Measurements from ENCODE around the gene KRT25.

KRT25 gene

DNA sequence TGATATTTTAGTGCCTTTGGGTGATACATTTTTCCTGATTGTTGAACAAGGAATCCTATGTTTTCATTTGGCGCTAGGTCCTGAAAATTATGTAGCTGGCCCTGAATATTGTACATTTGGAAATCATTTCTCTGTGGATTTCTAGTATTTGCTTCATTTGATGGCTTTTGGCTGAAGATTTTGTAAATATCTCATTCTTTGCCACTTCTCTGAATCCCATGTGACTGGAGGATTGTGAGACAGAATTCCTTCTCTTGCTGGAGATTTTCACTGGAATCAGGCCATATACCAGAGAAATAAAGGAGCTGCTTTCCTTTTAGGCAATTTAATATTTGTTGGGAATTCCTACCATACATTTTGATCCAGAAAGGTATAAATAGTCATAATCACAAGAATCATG is 36.0 kb upstream of the KRT25 start:
- H3K4me3 ChIP-seq (ENCODE audit: low read depth, low read length), result no peak overlapping the region
- no peak for DNase-seq (ENCODE audit: low read depth)
- TF ChIP-seq MYC (IDR thresholded peaks at IDR 0.05; ENCODE audit: low read depth, low read length), result no peak
- TF ChIP-seq POLR2A (IDR thresholded peaks at IDR 0.05; ENCODE audit: extremely low read depth, insufficient read length), result no peak
- TF ChIP-seq, protein P1, sequence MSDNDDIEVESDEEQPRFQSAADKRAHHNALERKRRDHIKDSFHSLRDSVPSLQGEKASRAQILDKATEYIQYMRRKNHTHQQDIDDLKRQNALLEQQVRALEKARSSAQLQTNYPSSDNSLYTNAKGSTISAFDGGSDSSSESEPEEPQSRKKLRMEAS (IDR thresholded peaks at IDR 0.05; ENCODE audit: low read depth, low read length), result no peak
- TF ChIP-seq, protein P2, sequence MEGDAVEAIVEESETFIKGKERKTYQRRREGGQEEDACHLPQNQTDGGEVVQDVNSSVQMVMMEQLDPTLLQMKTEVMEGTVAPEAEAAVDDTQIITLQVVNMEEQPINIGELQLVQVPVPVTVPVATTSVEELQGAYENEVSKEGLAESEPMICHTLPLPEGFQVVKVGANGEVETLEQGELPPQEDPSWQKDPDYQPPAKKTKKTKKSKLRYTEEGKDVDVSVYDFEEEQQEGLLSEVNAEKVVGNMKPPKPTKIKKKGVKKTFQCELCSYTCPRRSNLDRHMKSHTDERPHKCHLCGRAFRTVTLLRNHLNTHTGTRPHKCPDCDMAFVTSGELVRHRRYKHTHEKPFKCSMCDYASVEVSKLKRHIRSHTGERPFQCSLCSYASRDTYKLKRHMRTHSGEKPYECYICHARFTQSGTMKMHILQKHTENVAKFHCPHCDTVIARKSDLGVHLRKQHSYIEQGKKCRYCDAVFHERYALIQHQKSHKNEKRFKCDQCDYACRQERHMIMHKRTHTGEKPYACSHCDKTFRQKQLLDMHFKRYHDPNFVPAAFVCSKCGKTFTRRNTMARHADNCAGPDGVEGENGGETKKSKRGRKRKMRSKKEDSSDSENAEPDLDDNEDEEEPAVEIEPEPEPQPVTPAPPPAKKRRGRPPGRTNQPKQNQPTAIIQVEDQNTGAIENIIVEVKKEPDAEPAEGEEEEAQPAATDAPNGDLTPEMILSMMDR (IDR thresholded peaks at IDR 0.05; ENCODE audit: low read depth, low read length), result no peak

DNA sequence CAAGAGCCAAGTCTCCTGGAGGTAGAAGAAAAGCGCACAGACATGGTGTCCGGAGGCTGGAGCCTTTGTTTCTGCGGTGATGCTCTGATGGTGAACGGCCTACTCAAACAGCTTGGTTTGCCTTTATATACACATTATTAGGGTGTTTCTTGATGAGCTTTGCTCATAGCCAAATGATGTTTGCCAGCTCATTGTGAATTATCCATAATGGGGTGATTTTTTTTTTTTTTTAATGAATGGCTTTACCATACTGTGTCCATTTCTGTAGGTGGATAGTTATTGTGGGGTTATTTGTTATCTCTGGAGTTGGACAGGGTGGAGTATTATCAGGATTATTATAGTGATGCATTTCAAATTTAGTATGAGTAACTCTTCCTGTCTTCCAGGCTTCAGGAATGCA is 27.3 kb upstream of the KRT25 start, which contains the start of gene KRT27:
KRT27 (minus strand) TSS at position 101 of the 400 bp plus-strand sequence; CDS start at position 44, 57 bp downstream.
- H3K4me3 ChIP-seq (ENCODE audit: low read depth, low read length), result no peak within 1 kb of the TSS
- DNase-seq (ENCODE audit: low read depth), result no peak
- TF ChIP-seq, protein P1 (IDR thresholded peaks at IDR 0.05; ENCODE audit: low read depth, low read length), result no peak
- TF ChIP-seq MYC (IDR thresholded peaks at IDR 0.05; ENCODE audit: low read depth, low read length) (no peak), POLR2A (IDR thresholded peaks at IDR 0.05; ENCODE audit: extremely low read depth, insufficient read length) (no peak)
- TF ChIP-seq, protein P2 (IDR thresholded peaks at IDR 0.05; ENCODE audit: low read depth, low read length), result no peak

DNA sequence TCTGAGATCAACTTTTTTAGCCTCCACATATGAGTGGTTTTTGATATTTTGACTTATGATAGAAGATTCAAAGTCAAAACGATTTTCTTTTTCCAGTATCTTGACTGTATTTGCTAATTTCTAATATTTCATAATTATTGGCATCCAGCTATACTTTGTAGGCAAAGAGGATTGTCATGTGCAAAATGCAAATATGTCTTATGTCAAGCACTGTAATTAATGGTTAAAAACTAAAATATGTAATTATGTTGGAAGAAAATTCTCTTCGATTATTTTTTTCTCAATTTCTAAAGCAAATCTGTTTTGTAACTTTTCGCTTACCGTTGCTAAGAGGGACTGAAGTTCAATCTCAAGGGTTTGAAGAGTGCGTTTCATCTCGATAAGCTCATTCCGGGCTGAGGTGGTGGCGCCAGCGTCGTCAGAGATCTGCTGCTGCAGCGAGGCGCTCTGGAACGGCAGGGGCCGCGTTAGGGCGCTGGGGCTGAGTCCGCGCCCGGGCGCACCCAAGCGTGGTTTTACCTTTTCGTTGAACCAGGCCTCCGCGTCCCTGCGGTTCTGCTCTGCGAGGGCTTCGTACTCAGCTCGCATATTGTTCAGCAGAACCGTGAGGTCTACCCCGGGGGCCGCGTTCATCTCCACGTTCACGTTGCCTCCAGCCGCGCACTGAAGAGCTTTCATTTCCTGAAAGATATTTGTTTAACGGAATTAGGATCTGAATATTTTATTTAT is 24.2 kb upstream of the KRT25 start:
- DNase-seq (ENCODE audit: low read depth), result no peak
- TF ChIP-seq POLR2A (IDR thresholded peaks at IDR 0.05; ENCODE audit: extremely low read depth, insufficient read length) (no peak), MYC (IDR thresholded peaks at IDR 0.05; ENCODE audit: low read depth, low read length) (no peak)
- TF ChIP-seq, protein P2 (IDR thresholded peaks at IDR 0.05; ENCODE audit: low read depth, low read length), result no peak
- TF ChIP-seq, protein P1 (IDR thresholded peaks at IDR 0.05; ENCODE audit: low read depth, low read length), result no peak

DNA sequence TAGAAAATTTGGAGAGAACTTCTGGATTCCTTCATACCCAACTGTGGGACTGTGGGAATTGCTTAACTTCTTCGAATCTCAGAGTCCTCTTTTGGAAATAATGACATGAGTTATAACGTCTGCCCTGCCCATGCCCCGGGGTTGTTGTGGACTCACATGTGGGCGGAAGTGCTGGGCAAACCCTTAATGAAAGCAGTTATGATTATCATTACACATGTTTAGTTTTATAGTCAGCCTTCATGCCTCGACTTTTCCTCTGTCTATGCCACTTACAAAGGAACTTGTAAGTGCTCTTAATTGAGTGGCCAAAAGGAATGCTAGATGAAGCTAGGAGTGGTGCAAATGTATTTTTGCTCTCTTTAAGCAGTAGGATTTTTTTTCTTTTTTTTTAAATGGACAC is 23.3 kb upstream of the KRT25 start:
- DNase-seq (ENCODE audit: low read depth), result no peak
- no peak overlapping the region for H3K4me3 ChIP-seq (ENCODE audit: low read depth, low read length)
- TF ChIP-seq MYC (IDR thresholded peaks at IDR 0.05; ENCODE audit: low read depth, low read length) (no peak), POLR2A (IDR thresholded peaks at IDR 0.05; ENCODE audit: extremely low read depth, insufficient read length) (no peak)
- TF ChIP-seq, protein P1 (IDR thresholded peaks at IDR 0.05; ENCODE audit: low read depth, low read length), result no peak
- TF ChIP-seq, protein P2 (IDR thresholded peaks at IDR 0.05; ENCODE audit: low read depth, low read length), result no peak

More for the DNA sequence above, 24.2 kb upstream of the KRT25 start:
- H3K4me3 ChIP-seq (ENCODE audit: low read depth, low read length), result no peak overlapping the region

DNA sequence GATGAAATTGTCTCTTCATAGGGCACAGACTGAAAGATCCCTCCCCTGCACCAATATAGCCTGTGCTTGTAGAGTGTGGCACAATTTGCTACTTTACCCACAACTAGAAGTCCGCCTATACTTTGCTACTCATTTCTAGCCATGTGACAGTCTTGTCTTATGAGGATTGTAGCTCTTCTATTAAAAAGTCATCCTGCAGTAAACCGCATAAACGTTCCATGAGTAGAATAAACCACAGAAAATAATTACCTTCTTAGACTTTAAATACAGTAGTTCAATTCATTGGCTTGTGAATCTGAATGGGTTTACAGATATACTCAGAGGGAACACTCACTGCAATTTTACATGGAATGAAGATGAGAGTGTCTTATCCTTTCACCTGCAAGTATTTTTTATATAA is 22.8 kb upstream of the KRT25 start:
- TF ChIP-seq, protein P2 (IDR thresholded peaks at IDR 0.05; ENCODE audit: low read depth, low read length), result no peak
- TF ChIP-seq, protein P1 (IDR thresholded peaks at IDR 0.05; ENCODE audit: low read depth, low read length), result no peak
- TF ChIP-seq POLR2A (IDR thresholded peaks at IDR 0.05; ENCODE audit: extremely low read depth, insufficient read length) (no peak), MYC (IDR thresholded peaks at IDR 0.05; ENCODE audit: low read depth, low read length) (no peak)
- no peak overlapping the region for H3K4me3 ChIP-seq (ENCODE audit: low read depth, low read length)
- no peak for DNase-seq (ENCODE audit: low read depth)
